Retina (tissue), 1 donor: Measurements from ENCODE around the gene BPIFB4.

Experiments
- DNase-seq: peaks from one replicate; pipeline ENCODE4 v3.0.0-alpha.2; 2016

BPIFB4 gene

GRCh38 chr20:33062105-33062824 is 17.2 kb upstream of the BPIFB4 start:
- no peak for DNase-seq

GRCh38 chr20:33062825-33063149 is 16.7 kb upstream of the BPIFB4 start:
- no peak for DNase-seq

DNA sequence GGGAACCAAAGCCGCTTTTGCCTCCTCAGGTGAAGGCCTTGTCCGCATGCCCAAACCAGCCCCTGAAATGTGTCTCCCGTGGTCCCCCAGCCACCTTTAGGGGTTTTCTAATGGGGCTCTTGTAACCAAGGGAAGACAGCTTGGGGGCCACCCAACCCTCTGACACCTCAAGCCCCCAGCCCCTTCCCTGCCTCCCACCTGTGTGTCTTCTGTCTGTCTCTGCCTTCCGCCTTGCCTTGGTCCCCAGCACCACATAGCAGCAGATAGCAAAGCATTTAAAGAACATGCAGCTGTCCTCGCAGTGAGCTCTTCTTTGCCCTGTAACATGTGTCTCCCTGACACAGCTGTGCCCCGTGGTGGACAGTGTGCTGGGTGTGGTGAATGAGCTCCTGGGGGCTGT is 16.2 kb upstream of the BPIFB4 start:
- no peak for DNase-seq

DNA sequence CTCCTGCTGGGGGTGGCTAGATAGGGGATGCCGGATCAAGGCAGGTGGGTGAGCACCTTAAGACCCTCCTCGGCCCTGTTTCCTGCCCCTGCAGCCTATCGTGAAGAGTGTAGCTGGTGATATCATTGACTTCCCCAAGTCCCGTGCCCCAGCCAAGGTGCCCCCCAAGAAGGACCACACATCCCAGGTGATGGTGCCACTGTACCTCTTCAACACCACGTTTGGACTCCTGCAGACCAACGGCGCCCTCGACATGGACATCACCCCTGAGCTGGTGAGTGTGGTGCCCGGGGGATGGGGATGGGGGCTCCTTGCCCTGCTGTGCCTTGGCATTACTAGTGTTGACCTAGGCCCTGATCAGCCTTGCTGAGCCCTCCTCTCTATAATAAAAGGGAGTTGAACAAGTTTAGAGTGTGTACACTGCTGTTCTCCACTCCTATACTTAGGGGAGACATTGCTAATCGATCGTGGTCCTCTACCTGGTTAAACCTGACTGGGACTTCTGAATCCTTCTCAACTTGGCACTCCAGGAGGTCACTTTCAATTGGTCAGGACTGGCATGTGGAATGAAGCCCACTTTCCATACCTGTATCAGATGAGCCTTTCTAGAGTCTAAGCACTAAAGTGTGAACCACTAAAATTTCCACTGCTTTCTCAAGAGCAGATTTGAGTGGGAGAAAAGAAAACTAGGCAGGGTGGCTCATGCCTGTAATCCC is 14.7 kb upstream of the BPIFB4 start:
- no peak for DNase-seq

GRCh38 chr20:33065785-33066184 is 13.7 kb upstream of the BPIFB4 start:
- no peak for DNase-seq

DNA sequence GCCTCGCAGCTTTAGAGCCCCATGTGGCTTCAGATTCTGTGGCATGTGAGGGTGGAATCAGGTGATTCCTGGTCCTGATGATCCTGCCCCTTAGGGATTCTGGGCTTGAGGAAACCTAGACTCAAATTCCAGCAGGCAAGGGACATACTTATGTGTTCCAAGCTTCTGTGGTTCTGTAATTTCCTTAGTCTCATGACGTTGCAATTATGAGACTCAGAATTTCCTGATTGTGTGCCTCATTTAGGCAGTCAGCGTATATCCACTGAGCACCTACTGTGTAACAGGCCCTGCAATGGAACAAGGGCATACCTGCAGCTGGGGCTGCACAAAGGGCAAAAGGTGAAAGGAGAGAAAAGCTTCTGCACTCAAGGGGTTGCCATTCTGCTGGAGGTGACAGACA is 11.6 kb upstream of the BPIFB4 start:
- DNase-seq = no peak

DNA sequence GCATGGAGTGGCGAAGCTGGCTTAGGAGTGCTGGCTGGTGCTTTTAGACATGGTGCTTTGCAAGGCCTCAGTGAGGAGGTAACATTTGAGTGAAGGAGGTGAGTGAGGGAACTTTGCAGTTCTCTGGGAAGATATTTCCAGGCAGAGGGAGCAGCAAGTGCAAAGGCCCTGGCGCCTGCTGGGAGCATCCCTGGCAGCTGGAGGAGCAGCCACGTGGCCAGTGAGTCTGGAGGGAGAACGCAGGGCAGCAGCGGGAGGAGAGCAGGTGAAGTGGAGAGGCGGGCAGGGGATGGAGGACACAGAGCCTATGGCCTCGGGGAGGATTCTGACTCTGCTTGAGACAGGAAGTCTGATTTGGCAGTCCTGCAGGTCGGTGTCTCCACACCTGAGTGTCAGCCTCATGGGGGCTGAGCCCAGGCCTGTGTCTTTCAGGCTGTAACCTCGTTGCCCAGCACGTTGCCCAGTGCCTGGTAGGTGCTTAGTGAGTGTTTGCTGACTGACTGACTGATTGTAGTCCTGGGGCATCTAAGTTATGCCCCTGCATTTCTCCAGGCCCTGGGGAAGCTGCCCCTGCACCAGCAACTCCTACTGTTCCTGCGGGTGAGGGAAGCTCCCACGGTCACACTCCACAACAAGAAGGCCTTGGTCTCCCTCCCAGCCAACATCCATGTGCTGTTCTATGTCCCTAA is 11.0 kb upstream of the BPIFB4 start:
- DNase-seq = no peak

- DNase-seq = no peak
Observed at GRCh38 chr20:33069673-33070072, 9.8 kb upstream of the BPIFB4 start.

DNA sequence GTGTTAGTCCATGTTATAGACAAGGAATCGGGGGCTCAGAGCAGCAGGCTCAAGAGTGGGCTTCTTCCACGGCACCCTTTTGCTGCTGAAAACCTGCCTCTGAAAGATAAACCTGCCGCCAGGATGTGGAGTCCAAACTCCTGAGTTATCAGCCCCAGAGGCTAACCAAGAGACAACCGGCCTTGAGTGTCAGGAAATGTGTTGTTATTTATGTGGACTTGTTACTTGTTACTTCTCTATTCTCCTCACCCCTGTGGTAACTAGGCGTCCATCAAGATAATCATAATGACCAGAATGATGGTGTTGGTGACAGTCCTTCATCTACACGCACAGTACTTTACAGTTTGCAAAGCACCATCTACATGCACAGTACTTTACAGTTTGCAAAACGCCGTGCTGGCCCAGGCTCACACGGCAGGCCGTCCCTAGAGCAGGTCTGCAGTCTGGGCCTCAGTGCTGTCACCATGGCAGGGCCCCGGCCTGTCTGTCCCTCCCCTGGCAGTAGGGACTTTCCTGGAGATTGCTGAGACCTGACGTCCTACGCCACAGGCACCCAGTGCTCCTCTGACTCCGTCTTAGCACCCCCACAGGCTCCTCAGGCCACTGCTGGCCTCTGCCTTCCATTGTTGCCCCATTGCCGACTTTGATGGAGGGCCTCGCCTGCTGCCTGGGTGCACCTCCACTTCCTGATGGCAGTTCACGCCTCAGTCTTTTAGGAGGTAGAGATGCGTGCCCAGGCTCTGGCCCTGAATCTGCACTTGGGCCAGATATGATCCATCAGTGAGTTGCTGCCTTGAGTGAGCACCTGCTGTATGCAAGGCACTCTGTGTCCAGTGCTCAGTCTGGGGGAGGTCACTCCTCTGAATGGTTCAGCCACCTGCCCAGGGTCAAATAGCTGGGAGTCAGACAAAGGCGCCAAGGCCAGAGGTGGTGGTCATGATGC is 9.1 kb upstream of the BPIFB4 start:
- DNase-seq = no peak

DNA sequence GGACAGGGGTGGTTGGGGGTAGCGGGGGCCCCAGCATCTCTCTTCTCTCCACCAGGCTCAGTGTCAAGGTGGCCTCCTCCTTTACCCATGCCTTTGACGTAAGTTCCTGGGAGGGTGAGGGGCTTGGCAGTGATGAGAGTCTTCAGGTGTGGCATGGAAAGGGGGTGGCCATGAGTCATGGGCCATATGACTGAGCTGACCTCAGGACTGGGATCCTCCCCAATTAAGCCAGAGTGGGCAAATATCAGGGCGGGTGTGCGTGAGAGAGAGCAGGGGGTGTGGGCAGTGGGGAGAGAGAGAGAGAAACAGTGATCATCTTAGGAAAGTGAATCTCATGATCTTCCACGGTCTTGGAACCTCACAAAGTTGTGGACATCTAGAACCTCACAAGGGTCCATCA is 8.2 kb upstream of the BPIFB4 start:
- no peak for DNase-seq

- DNase-seq = no peak
Observed at GRCh38 chr20:33072362-33072761, 7.1 kb upstream of the BPIFB4 start.

DNA sequence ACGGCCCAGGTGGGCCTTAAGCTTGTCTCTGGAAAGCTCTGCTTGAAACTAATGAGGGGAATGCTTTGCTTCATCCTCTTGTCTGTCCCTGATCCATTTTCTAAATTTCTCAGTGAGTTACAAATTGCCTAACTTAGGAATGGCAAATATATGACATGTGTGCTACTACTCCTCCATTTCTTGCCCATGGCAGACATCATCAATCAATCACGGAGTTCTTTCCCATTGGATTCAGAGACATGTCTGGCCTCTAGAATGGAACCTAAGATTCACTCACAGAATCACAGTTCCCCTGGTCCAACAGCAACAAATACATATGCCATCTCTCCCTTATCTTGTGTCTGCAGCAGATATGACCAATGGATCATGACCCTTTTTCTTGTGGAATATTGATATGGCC is 6.6 kb upstream of the BPIFB4 start:
- no peak for DNase-seq

DNA sequence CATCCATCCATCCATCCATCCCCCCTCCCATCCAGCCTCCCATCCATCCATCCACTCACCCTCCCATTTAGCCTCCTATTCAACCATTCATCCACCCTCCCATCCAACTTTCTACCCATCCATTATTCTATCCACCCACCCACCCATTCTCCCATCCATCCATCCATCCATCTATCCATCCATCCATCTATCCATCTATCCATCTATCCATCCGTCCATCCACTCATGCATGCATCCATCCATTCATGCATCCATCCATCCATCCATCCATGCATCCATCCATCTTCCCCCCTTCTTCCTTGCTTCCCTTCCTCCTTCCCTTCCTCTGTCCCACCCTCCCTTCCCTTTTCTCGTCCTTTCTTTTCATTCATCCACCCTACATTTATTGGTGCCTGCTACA is 4.8 kb upstream of the BPIFB4 start:
- no peak for DNase-seq

GRCh38 chr20:33075281-33075680 is 4.2 kb upstream of the BPIFB4 start:
- no peak for DNase-seq

- DNase-seq = no peak
Observed at GRCh38 chr20:33076662-33077372, 2.6 kb upstream of the BPIFB4 start.

GRCh38 chr20:33081411-33082154 is 2.1 kb downstream of the BPIFB4 start:
- no peak for DNase-seq

DNA sequence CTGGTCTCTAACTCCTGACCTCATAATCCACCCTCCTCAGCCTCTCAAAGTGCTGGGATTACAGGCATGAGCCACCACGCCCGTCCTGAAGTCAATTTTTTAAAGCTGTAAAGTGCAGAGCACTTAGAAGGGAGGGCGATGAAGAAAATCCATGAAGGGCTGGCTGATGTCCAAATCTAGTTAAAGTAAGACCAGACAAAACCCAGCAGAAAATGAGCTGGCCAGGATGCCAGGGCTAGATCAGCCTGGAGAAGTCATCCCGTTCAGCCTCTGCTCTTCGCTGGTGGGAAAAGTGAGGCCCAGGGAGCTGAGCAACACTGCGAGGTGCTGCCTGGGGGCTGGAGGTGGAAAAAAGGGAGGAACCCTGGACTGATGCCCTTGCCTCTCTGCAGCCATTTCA is 3.1 kb downstream of the BPIFB4 start:
- no peak for DNase-seq

- DNase-seq = no peak
Observed at GRCh38 chr20:33083544-33084340, 4.3 kb downstream of the BPIFB4 start.

- no peak for DNase-seq
Observed at GRCh38 chr20:33084722-33085121, 5.3 kb downstream of the BPIFB4 start.

GRCh38 chr20:33086052-33086722 is 6.7 kb downstream of the BPIFB4 start:
- DNase-seq = no peak
